Inflammatory macrophage (primary cell): Measurements from ENCODE around the gene GTF2H4.
"Not testable (repeated sequence)": the region's sequence is repeated elsewhere in the genome, so short reads cannot be mapped to it uniquely, and the experiment has no call there.

Experiments used
- DNase-seq, 2 donors: peaks; one replicate each; pipeline ENCODE4 v3.0.0-alpha.2; 2020 to 2022

GTF2H4 gene

GRCh38 chr6:30926644-30927043 lies 18.6 kb downstream of the GTF2H4 start:
- no peak for DNase-seq

- not testable (repeated sequence) for DNase-seq
These were observed 19.1 kb downstream of the GTF2H4 start for GRCh38 chr6:30927080-30927479.

- DNase-seq: no peak
These were observed 20.7 kb downstream of the GTF2H4 start for GRCh38 chr6:30928677-30929076.

GRCh38 chr6:30930506-30930905 lies 22.5 kb downstream of the GTF2H4 start:
- no peak for DNase-seq

- DNase-seq: no peak
These were observed 23.3 kb downstream of the GTF2H4 start for GRCh38 chr6:30931272-30931671.

- DNase-seq: no peak
These were observed 24.1 kb downstream of the GTF2H4 start, which contains the start of gene SFTA2 for GRCh38 chr6:30931969-30932645. Gene SFTA2, minus strand, starts transcription at chr6:30932170. Its CDS starts 74 bp downstream, at chr6:30932096.

- DNase-seq: no peak
These were observed 24.8 kb downstream of the GTF2H4 start for GRCh38 chr6:30932665-30933365.

GRCh38 chr6:30935018-30935417 lies 27.0 kb downstream of the GTF2H4 start:
- DNase-seq: no peak

- no peak for DNase-seq
These were observed 29.3 kb downstream of the GTF2H4 start for GRCh38 chr6:30937265-30937664.

- no peak for DNase-seq
These were observed 30.7 kb downstream of the GTF2H4 start for GRCh38 chr6:30938730-30939129.

GRCh38 chr6:30939473-30939872 lies 31.5 kb downstream of the GTF2H4 start:
- DNase-seq: no peak

GRCh38 chr6:30940361-30940986 lies 32.5 kb downstream of the GTF2H4 start, which contains the start of gene MUCL3:
Gene MUCL3, plus strand, starts transcription at chr6:30940973. Its CDS starts 27 bp downstream, at chr6:30941000.
- DNase-seq: no peak

- peak; percentile 17 to 55 for DNase-seq
These were observed 34.5 kb downstream of the GTF2H4 start for GRCh38 chr6:30942338-30943060.

- no peak for DNase-seq
These were observed 36.0 kb downstream of the GTF2H4 start for GRCh38 chr6:30944051-30944450.

- DNase-seq: no peak
These were observed 37.3 kb downstream of the GTF2H4 start for GRCh38 chr6:30945281-30945680.

- no peak for DNase-seq
These were observed 39.2 kb downstream of the GTF2H4 start for GRCh38 chr6:30947231-30947630.

- no peak for DNase-seq
These were observed 40.8 kb downstream of the GTF2H4 start for GRCh38 chr6:30948811-30949210.

- DNase-seq: no peak
These were observed 44.0 kb downstream of the GTF2H4 start for GRCh38 chr6:30951907-30952469.

- DNase-seq: no peak
These were observed 46.8 kb downstream of the GTF2H4 start for GRCh38 chr6:30954631-30955366.

GRCh38 chr6:30955367-30956042 lies 47.5 kb downstream of the GTF2H4 start:
- DNase-seq: peak; percentile 61 to 67

GRCh38 chr6:30957716-30958115 lies 49.7 kb downstream of the GTF2H4 start:
- DNase-seq: no peak
